ENCODE measurements around the gene ZNF625.

The ZNF625 gene

GRCh38 chr19:12156223-12157058, at the start of gene ZNF625:
Gene ZNF625, minus strand, starts transcription at chr19:12156734. Its CDS starts 176 bp downstream, at chr19:12156558.
- peak; percentile 95 for DNase-seq (ENCODE audit: low read depth, low spot score)

- DNase-seq (ENCODE audit: low read depth, low spot score) = no peak
Observed at GRCh38 chr19:12205296-12205695, 48.8 kb upstream of the ZNF625 start.

- peak; percentile 10 for DNase-seq (ENCODE audit: low read depth, low spot score)
Observed at GRCh38 chr19:12202250-12202649, 45.7 kb upstream of the ZNF625 start.

- no peak for DNase-seq (ENCODE audit: low read depth, low spot score)
Observed at GRCh38 chr19:12199757-12200419, 43.4 kb upstream of the ZNF625 start.

GRCh38 chr19:12198136-12198535, 41.6 kb upstream of the ZNF625 start:
- no peak for DNase-seq (ENCODE audit: low read depth, low spot score)

GRCh38 chr19:12194827-12195731, 38.5 kb upstream of the ZNF625 start:
- DNase-seq (ENCODE audit: low read depth, low spot score) = no peak

- no peak for DNase-seq (ENCODE audit: low read depth, low spot score)
Observed at GRCh38 chr19:12187625-12188024, 31.1 kb upstream of the ZNF625 start.

GRCh38 chr19:12180377-12180776, 23.8 kb upstream of the ZNF625 start:
- DNase-seq (ENCODE audit: low read depth, low spot score) = no peak

- no peak for DNase-seq (ENCODE audit: low read depth, low spot score)
Observed at GRCh38 chr19:12166626-12167025, 10.1 kb upstream of the ZNF625 start.

GRCh38 chr19:12163826-12164225, 7.3 kb upstream of the ZNF625 start:
- DNase-seq (ENCODE audit: low read depth, low spot score) = no peak

GRCh38 chr19:12162882-12163806, 6.6 kb upstream of the ZNF625 start, which contains the start of gene ZNF136:
Gene ZNF136, plus strand, starts transcription at chr19:12163096. Its CDS starts 108 bp downstream, at chr19:12163204.
- peak; percentile 95 for DNase-seq (ENCODE audit: low read depth, low spot score)

- DNase-seq (ENCODE audit: low read depth, low spot score) = no peak
Observed at GRCh38 chr19:12162513-12162881, 6.0 kb upstream of the ZNF625 start.

- no peak for DNase-seq (ENCODE audit: low read depth, low spot score)
Observed at GRCh38 chr19:12159773-12160414, 3.4 kb upstream of the ZNF625 start.

GRCh38 chr19:12155324-12155860, 1.1 kb downstream of the ZNF625 start:
- peak; percentile 10 for DNase-seq (ENCODE audit: low read depth, low spot score)

- DNase-seq (ENCODE audit: low read depth, low spot score) = no peak
Observed at GRCh38 chr19:12145348-12145747, 11.2 kb downstream of the ZNF625 start.

- DNase-seq (ENCODE audit: low read depth, low spot score) = no peak
Observed at GRCh38 chr19:12141405-12141736, 15.2 kb downstream of the ZNF625 start.

- DNase-seq (ENCODE audit: low read depth, low spot score) = peak; percentile 89
Observed at GRCh38 chr19:12140545-12141404, 15.8 kb downstream of the ZNF625 start.

- peak; percentile 98 for DNase-seq (ENCODE audit: low read depth, low spot score)
Observed at GRCh38 chr19:12139885-12140544, 16.5 kb downstream of the ZNF625 start, which contains the start of gene ZNF20. Gene ZNF20, minus strand, starts transcription at chr19:12140350. Its CDS starts 168 bp downstream, at chr19:12140182.
